H1 (cell line): ENCODE measurements around the gene KANSL1. TPM values are rescaled to one million over a fixed set of nuclear protein-coding genes. Genes with fewer than 3 reads are reported as not detected.

Source experiments
- CTCF ChIA-PET: fragments of 300-600 bp; sonication (Branson Sonifier 250); formaldehyde crosslinking; loops from one replicate; lab custom pipeline; 2021; ENCODE audit not compliant: partially characterized antibody; lab: Charles Lee
- POLR2A ChIA-PET: fragments of 300-600 bp; sonication (Branson Sonifier 250); formaldehyde crosslinking; loops from one replicate; lab custom pipeline; 2021; ENCODE audit warnings: inconsistent platforms; ENCODE audit not compliant: partially characterized antibody; lab: Charles Lee
- DNase-seq, 2 experiments: peaks; one replicate each; pipeline versions ENCODE4 v3.0.0 to v3.0.0-alpha.2; 2010 to 2022; ENCODE audit warnings: low spot score in 2 of 2, low read depth in 1 of 2, mixed read lengths in 1 of 2
- FAIRE-seq: peaks from 2 replicates; lab custom pipeline; 2011; peaks lifted over from hg19 to GRCh38; lab: Jason Lieb, UNC
- H2AFZ ChIP-seq: 2 replicates; pipeline ENCODE4 v1.8.1; 2012; ENCODE audit warnings: low read length, inconsistent platforms
- H2AK5ac ChIP-seq: 2 replicates; pipeline ENCODE4 v1.6.1; 2013; ENCODE audit warnings: low read depth, low read length
- H2BK120ac ChIP-seq: replicated peaks from 2 replicates; pipeline ENCODE3; 2013; ENCODE audit warnings: low read depth, low read length, inconsistent platforms
- H2BK12ac ChIP-seq: 2 replicates; pipeline ENCODE4 v1.6.1; 2013; ENCODE audit warnings: low read depth, low read length
- H2BK15ac ChIP-seq: 2 replicates; pipeline ENCODE4 v1.6.1; 2013; ENCODE audit warnings: low read length
- H2BK20ac ChIP-seq: 2 replicates; pipeline ENCODE4 v1.6.1; 2013; ENCODE audit warnings: low read length
- H2BK5ac ChIP-seq: 2 replicates; pipeline ENCODE4 v1.6.1; 2013; ENCODE audit warnings: low read depth, low read length
- H3K14ac ChIP-seq: 2 replicates; pipeline ENCODE4 v1.6.1; 2013; ENCODE audit warnings: inconsistent platforms; ENCODE audit not compliant: insufficient read length
- H3K18ac ChIP-seq: 2 replicates; pipeline ENCODE4 v1.6.1; 2013; ENCODE audit warnings: low read length; ENCODE audit errors: extremely low read depth
- H3K23ac ChIP-seq: 2 replicates; pipeline ENCODE4 v1.6.1; 2013; ENCODE audit warnings: inconsistent platforms; ENCODE audit not compliant: insufficient read length
- H3K23me2 ChIP-seq: 2 replicates; pipeline ENCODE4 v1.6.1; 2013; ENCODE audit warnings: low read depth, low read length
- H3K27ac ChIP-seq: 2 replicates; pipeline ENCODE4 v1.6.1; 2011; ENCODE audit warnings: low read depth, low read length, inconsistent platforms
- H3K27me3 ChIP-seq, 4 experiments: replicated peaks in 1 of 4; 1 replicate in 1 of 4; 2 replicates in 3 of 4; pipeline versions ENCODE4 v1.6.1 to v1.8.1; 2011 to 2013; ENCODE audit warnings: low read length in 3 of 4, mild to moderate bottlenecking in 3 of 4, inconsistent platforms in 2 of 4, mixed read lengths in 2 of 4, moderate library complexity in 1 of 4; ENCODE audit not compliant: control insufficient read depth in 3 of 4, insufficient read depth in 3 of 4; ENCODE audit errors: extremely low read depth in 1 of 4
- H3K36me3 ChIP-seq, 4 experiments: 2 replicates each; pipeline versions ENCODE4 v1.6.1 to v1.8.1; 2011 to 2013; ENCODE audit warnings: mild to moderate bottlenecking in 4 of 4, low read length in 3 of 4, moderate library complexity in 2 of 4, control low read depth in 1 of 4, inconsistent platforms in 1 of 4; ENCODE audit not compliant: insufficient read depth in 4 of 4, control insufficient read depth in 2 of 4
- H3K4ac ChIP-seq: replicated peaks from 2 replicates; pipeline ENCODE3; 2013; ENCODE audit warnings: low read length, low read depth, mixed read lengths, inconsistent platforms; ENCODE audit not compliant: insufficient read length
- H3K4me1 ChIP-seq, 4 experiments: replicated peaks in 1 of 4; 1 replicate in 1 of 4; 2 replicates in 3 of 4; pipeline versions ENCODE4 v1.6.1 to v1.8.1; 2011 to 2013; ENCODE audit warnings: low read length in 3 of 4, inconsistent platforms in 2 of 4, mixed read lengths in 1 of 4; ENCODE audit not compliant: insufficient read depth in 4 of 4, control insufficient read depth in 3 of 4
- H3K4me2 ChIP-seq, 2 experiments: 2 replicates each; pipeline versions ENCODE4 v1.6.1 to v1.8.1; 2011 to 2013; ENCODE audit warnings: low read depth in 2 of 2, low read length in 2 of 2, control low read depth in 1 of 2, inconsistent platforms in 1 of 2, mild to moderate bottlenecking in 1 of 2; ENCODE audit not compliant: insufficient read depth in 1 of 2
- H3K4me3 ChIP-seq, 4 experiments: fragments of 200-600, 300-600 bp in 1 of 4; sonication (generic), shearing (Covaris generic), sonication (Bioruptor Twin) in 1 of 4; 2 replicates each; pipeline versions ENCODE4 v1.5.1 to v1.8.1; 2011 to 2016; ENCODE audit warnings: low read length in 4 of 4, low read depth in 3 of 4, control low read depth in 2 of 4, inconsistent platforms in 2 of 4, mild to moderate bottlenecking in 2 of 4, mixed read lengths in 1 of 4, moderate library complexity in 1 of 4; ENCODE audit not compliant: insufficient read depth in 2 of 4; ENCODE audit errors: extremely low read depth in 1 of 4
- H3K56ac ChIP-seq: replicated peaks from 2 replicates; pipeline ENCODE3; 2013; ENCODE audit warnings: low read depth, mild to moderate bottlenecking, mixed read lengths, low read length, inconsistent platforms; ENCODE audit not compliant: insufficient read length
- H3K79me1 ChIP-seq: 2 replicates; pipeline ENCODE4 v1.6.1; 2013; ENCODE audit warnings: low read depth, low read length, control low read depth
- H3K79me2 ChIP-seq, 2 experiments: 2 replicates each; pipeline versions ENCODE4 v1.6.1 to v1.8.1; 2012 to 2013; ENCODE audit warnings: low read length in 2 of 2, mild to moderate bottlenecking in 2 of 2, inconsistent platforms in 1 of 2; ENCODE audit not compliant: insufficient read depth in 2 of 2, control insufficient read depth in 1 of 2
- H3K9ac ChIP-seq, 4 experiments: replicated peaks in 1 of 4; 1 replicate in 1 of 4; 2 replicates in 3 of 4; pipeline versions ENCODE4 v1.6.1 to v1.8.1; 2011 to 2013; ENCODE audit warnings: low read depth in 3 of 4, low read length in 3 of 4, control low read depth in 2 of 4, mild to moderate bottlenecking in 2 of 4, moderate library complexity in 2 of 4, inconsistent platforms in 1 of 4; ENCODE audit errors: extremely low read depth in 1 of 4
- H3K9me3 ChIP-seq, 2 experiments: 2 replicates each; pipeline versions ENCODE4 v1.6.1 to v1.8.1; 2012 to 2013; ENCODE audit warnings: mild to moderate bottlenecking in 2 of 2, moderate library complexity in 2 of 2, control low read depth in 1 of 2, inconsistent platforms in 1 of 2, low read depth in 1 of 2, low read length in 1 of 2, mixed read lengths in 1 of 2; ENCODE audit not compliant: insufficient read depth in 2 of 2
- H4K20me1 ChIP-seq, 2 experiments: replicated peaks in 1 of 2; 2 replicates each; pipeline versions ENCODE3 to v1.8.1; 2011 to 2013; ENCODE audit warnings: inconsistent platforms in 2 of 2, low read length in 2 of 2, mild to moderate bottlenecking in 1 of 2; ENCODE audit not compliant: insufficient read depth in 2 of 2, control insufficient read depth in 1 of 2
- H4K5ac ChIP-seq: 2 replicates; pipeline ENCODE4 v1.6.1; 2013; ENCODE audit warnings: low read length, low read depth, mixed read lengths, inconsistent platforms; ENCODE audit not compliant: insufficient read length
- H4K8ac ChIP-seq: 2 replicates; pipeline ENCODE4 v1.8.0; 2013; ENCODE audit warnings: mild to moderate bottlenecking, moderate library complexity, low read length, inconsistent platforms; ENCODE audit not compliant: insufficient read depth; ENCODE audit errors: extremely low read depth
- H4K91ac ChIP-seq: replicated peaks from 2 replicates; pipeline ENCODE3; 2013; ENCODE audit warnings: low read length, mixed read lengths, inconsistent platforms; ENCODE audit not compliant: insufficient read length
- WGBS, 2 experiments: shearing (Covaris generic) in 1 of 2; methylation state at CpG; one replicate each; pipeline versions ENCODE4 v1.1.6 to v1.1.7; 2013 to 2015; ENCODE audit warnings: low lambda C conversion rate in 2 of 2, mixed read lengths in 2 of 2, inconsistent platforms in 1 of 2, low coverage in 1 of 2, missing lambda C conversion rate in 1 of 2; ENCODE audit not compliant: insufficient replicate concordance in 2 of 2, insufficient coverage in 1 of 2, insufficient read length in 1 of 2; ENCODE audit errors: extremely low coverage in 1 of 2, missing lambda C conversion rate in 1 of 2; 5-methylcytosine and 5-hydroxymethylcytosine counted together
- polyA plus RNA-seq, 7 experiments: library from polyadenylated mRNA; depleted of rRNA in 3 of 7; stranded (reverse) in 5 of 7; unstranded in 2 of 7; fragments of >200 nt in 5 of 7; fragments of 200-250 nt in 2 of 7; gene quantifications; 1 replicate in 5 of 7; 2 replicates in 1 of 7; 4 replicates in 1 of 7; pipeline versions ENCODE4 v1.2.1 to v1.2.3, GENCODE V29; 2011 to 2013; ENCODE audit warnings: missing spikeins in 2 of 7, mixed read lengths in 2 of 7
- total RNA-seq: library from RNA; stranded (reverse); fragmentation: NEBNext Ultra II Directional; extraction: Animal tissue kit (Norgen Biotek cat#: 25700); gene quantifications from 2 replicates; pipeline ENCODE4 v1.2.1, GENCODE V29; 2021

KANSL1 gene
- total and polyA plus RNA-seq, 2 of the 8 experiments (the other 6 are each of a cell fraction or from before 2014, with no cell fraction given): 34.0 to 128 TPM

DNA sequence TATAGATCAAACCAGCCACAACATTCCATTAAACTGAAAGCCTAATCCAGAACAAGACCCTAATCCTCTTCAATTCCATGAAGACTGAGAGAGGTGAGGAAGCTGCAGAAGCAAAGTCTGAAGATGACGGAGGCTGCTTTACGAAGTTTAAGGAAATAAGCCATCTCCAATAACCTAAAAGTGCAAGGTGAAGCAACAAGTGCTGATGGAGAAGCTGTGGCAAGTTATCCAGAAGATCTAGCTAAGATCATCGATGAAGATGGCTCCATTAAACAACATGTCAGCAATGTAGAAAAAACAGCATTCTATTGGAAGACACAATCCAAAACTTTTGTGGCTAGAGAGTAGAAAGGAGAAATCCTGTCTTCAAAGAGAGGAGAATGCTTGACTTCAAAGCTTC lies 69.6 kb downstream of the KANSL1 start:
- Histone ChIP-seq H3K27me3 (no peaks in the 10 kb centered on the region), H2BK12ac (no peak overlapping the region), H2BK15ac (no peak overlapping the region), H3K23ac (no peak overlapping the region), H3K4me1 (peaks cover 4 to 14% (median 6%) of the 10 kb centered on the region in 4 experiments; a peak in 5 of 7 replicates), H3K9me3 (no peaks in the 10 kb centered on the region), H4K20me1 (peaks cover 37 to 67% of the 10 kb centered on the region in 2 experiments), H3K27ac (no peak overlapping the region), H2AK5ac (no peak overlapping the region), H3K23me2 (no peaks in the 10 kb centered on the region; the same call in 1 of the 2 replicates), H3K4me2 (no peak overlapping the region), H3K9ac (no peak overlapping the region), H4K8ac (no peak overlapping the region), H2AFZ (no peak overlapping the region), H4K91ac (no peak overlapping the region), H3K79me1 (peaks cover 9% of the 10 kb centered on the region), H3K36me3 (peaks cover 0 to 3% (median 0%) of the 10 kb centered on the region in 4 experiments; a peak in 1 of 8 replicates), H4K5ac (no peak overlapping the region), H3K4me3 (no peak overlapping the region), H2BK20ac (no peak overlapping the region), H3K14ac (no peak overlapping the region), H3K56ac (no peak overlapping the region), H3K79me2 (peaks cover 72 to 99% of the 10 kb centered on the region in 2 experiments), H3K18ac (no peak overlapping the region), H2BK5ac (no peak overlapping the region), H2BK120ac (no peak overlapping the region), H3K4ac (no peak overlapping the region)
- 93% methylated on average over 3 of the region's 3 CpGs; no CpG with 5 or more reads in 1 of the 2 experiments for WGBS, 2 experiments
- FAIRE-seq: no peak
- DNase-seq: no peak
- ChIA-PET POLR2A (interaction anchor here (0.6 to 1.2 kb wide), 3 partner anchors 11 to 35 kb away, joined by 3 to 4 read pairs (median 3); no protein-coding TSS in a partner anchor), CTCF (interaction anchor here (0.5 to 1.9 kb wide), 5 partner anchors 14 to 89 kb away, joined by 3 to 7 read pairs (median 3); partner anchors contain the start of gene KANSL1)
